Adipose tissue (tissue), 3 donors: Measurements from ENCODE around the gene SS18L1. TPM values are rescaled to one million over a fixed set of nuclear protein-coding genes. Genes with fewer than 3 reads are reported as not detected.

ENCODE experiments used
- H3K27ac ChIP-seq: one replicate; pipeline ENCODE4 v1.5.1; 2013; ENCODE audit warnings: low read depth, low read length
- WGBS, 3 donors: extraction: QIAGEN DNeasy Blood & Tissue Kit; methylation state at CpG; one replicate each; pipeline ENCODE4 v1.1.7; 2013; 5-methylcytosine and 5-hydroxymethylcytosine counted together
- polyA plus RNA-seq, 3 donors: library from polyadenylated mRNA; stranded (reverse); fragments of 200-250 nt; gene quantifications; one replicate each; pipeline ENCODE4 v1.2.3, GENCODE V29; 2013
- donor health status: healthy with polysubstance abuse.
- donor health status: Bipolar disorder and iron deficiency.
- donor health status: healthy.

SS18L1 gene
- polyA plus RNA-seq, 3 donors: 4.8 to 7.2 (median 4.9) TPM

DNA sequence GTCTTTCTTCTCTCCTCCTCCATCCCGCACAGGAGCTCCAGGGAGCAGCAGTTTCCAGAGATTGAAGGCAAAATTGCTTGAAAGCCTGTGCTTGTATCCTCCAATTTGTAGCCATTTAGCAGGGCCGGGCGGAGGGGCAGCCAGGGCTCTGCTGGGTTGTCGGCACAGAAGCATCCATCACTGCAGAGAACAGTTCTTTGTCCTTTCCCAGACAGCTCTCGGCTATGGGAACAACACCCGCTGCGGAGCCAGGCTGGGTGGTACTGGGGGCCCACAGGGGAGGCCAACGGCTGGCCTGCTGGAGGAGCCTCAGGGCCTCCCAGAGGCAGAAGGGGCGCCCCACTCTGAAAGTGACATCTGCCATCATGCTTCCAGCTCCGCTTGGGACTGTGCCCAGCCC is 68.7 kb downstream of the SS18L1 start:
- WGBS, 3 donors: 40 to 43% (median 41%) methylated on average over 10 of the region's 10 CpGs
- no peak overlapping the region for H3K27ac ChIP-seq

DNA sequence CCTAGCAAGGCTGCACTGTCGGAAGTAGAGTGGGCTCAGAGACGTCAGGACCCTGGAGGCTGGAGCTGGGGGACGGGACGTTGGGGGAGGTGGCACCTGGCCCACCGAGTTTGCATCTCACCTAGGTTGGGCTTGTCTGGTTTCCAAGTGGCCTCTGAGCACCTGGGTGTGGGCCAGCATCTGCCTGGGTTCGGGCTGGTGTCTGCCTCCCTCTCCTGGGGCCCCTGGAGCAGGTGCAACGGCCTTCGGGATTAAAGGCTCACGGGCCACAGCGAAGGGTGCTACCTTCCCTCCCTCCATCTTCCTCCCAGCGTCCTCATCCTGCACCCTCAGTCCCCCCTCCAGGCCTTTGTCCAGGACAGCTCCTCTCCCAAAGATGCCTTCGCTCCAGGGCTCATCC is 70.5 kb downstream of the SS18L1 start:
- 35 to 57% (median 56%) methylated on average over 12 of the region's 12 CpGs for WGBS, 3 donors
- no peak overlapping the region for H3K27ac ChIP-seq

GRCh38 chr20:62215020-62215990 is 71.7 kb downstream of the SS18L1 start:
- 74 to 82% (median 82%) methylated on average over 28 to 29 of the region's 29 CpGs for WGBS, 3 donors
- H3K27ac ChIP-seq: no peak overlapping the region

GRCh38 chr20:62215991-62216635 is 72.5 kb downstream of the SS18L1 start:
- 77 to 82% (median 79%) methylated on average over 39 to 40 of the region's 40 CpGs for WGBS, 3 donors

DNA sequence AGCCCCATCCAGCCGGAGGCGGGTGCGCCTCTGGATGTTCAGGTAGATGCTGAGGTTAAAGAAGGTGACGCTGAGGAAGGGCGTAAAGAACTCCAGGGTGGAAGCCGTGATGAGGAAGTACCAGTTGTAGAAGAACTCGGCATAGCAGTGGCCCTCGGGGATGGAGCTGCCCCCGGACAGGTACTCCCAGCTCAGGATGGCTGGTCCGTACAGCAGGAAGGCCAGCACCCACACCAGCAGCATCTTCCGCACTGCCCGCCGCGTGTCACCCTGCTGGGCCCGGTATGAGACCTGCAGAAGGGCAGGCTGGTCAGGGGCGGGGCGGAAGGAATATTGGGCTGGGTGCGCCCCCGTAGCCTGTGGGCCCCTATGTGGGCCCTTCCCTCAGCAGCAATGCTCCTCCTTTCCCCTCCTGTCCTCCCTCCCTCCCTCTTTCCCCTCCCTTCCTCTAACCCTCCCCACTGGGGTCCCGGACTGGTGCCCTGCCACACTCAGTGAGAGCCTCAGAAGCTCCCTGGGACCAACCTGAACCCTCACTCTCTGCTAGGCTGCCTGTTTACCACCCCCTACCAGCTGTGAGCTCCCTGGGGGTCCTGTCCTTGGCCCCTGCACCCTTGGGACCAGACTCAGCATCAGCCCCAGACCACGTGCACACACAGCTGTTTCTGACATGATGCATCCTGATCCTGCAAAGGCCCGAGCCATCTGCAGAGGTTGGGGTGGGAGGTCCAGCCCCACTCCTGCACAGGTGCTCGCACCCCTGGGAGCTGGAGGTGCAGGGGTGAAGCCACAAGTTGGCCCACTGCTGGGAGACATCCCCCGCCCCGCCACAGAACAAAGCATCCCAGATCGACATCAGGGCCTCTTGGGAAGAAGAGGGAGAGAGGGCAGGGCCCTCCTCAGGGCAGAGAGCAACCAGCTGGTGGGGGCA is 73.3 kb downstream of the SS18L1 start:
- H3K27ac ChIP-seq: no peak overlapping the region
- 67 to 76% (median 71%) methylated on average over 24 to 26 of the region's 26 CpGs for WGBS, 3 donors

More at GRCh38 chr20:62215991-62216635, 72.5 kb downstream of the SS18L1 start:
- H3K27ac ChIP-seq: no peak overlapping the region

DNA sequence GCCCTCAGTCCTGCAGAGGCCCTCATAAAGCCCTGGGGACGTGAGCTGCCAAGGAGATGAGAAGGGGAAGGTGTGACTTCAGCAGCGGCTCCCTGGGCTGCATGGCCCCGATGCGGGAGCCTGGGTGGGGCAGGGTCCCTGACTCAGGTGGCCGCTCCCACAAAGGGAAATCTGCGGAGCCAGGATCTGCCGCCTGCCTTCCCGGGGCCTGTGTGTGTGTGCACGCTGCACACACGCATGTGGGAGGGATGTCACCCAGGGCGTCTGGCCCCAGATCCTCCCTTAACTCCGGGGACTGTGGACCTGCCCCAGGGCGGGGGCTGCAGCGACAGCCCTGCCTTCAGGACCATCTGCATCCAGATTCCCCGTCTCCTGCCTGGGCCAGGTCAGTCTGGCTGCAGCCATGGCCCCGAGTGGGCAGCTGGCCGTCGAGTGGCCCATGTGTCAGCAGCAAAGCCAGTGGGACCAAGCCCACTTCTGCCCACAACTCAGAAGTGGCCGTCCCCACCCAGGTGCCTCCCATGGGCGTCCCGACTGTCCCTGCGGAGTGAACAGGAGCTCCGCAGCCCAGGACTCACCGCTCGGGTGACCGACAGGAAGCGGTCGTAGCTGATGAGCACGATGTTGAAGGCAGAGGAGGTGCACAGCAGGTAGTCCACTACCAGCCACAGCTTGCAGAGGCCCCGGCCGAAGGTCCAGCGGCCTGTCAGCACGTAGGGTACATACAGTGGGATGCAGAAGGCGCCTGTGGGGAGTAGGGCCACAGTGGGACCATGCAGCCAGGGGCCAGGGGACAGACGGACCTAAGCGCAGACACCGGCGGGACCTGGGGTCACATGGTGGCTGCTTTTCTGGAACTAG is 74.6 kb downstream of the SS18L1 start:
- WGBS, 3 donors: 53 to 60% (median 57%) methylated on average over 38 of the region's 38 CpGs
- H3K27ac ChIP-seq: no peak overlapping the region

DNA sequence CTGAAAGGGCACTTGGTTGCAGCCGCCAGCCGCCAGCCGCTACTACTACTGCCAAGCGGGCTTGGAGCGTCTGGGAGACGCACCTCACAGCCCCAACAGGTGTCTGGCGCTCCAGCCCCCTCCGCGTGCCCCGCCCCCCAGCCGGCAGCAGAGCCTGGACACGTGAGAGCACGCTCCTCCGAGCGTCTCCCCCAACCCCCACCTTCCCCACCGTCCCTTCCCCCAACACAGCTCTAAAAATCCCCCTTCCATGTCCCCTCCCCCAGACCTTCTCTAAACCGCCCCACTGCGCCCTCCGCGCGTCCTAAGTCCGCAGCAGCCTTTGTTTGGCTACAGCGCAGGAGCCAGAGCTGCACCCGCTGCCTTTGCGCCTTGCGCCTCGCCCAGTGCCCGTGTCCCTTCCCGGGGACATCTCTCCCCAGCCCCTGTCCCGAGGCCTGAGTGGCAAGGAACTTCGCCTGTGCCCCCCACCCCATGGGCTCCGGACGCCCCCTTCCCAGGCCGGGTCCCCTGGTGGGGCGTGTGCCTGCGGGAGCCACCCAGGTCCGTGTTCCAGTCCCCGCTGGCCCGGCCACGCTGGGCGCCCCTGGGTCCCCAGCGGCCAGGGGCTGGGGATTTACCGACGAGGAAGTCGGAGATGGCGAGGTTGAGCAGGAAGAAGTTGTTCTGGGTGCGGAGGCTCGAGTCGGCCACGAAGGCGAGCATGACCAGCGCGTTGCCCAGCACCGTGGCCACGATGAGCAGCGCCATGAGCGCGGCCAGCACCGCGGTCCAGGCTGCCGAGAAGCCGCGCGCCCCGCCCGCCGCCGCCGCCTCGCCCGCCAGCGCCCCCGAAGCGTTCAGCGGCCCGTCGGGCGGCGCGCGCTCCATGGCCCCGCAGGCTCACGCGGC is 75.8 kb downstream of the SS18L1 start:
- WGBS, 3 donors: 1 to 3% (median 2%) methylated on average over 62 to 84 of the region's 84 CpGs
- no peak overlapping the region for H3K27ac ChIP-seq

- no peak within 1 kb of the TSS for H3K27ac ChIP-seq
- WGBS, 3 donors: 0 to 1% (median 1%) methylated on average over 38 to 83 of the region's 84 CpGs
Measured at GRCh38 chr20:62219992-62220665, 76.6 kb downstream of the SS18L1 start, which contains the start of gene HRH3. HRH3 (minus strand) TSS chr20:62220278; CDS start chr20:62219970, 308 bp downstream.

GRCh38 chr20:62220666-62221568 is 77.3 kb downstream of the SS18L1 start:
- WGBS, 3 donors: 3 to 7% (median 3%) methylated on average over 31 to 46 of the region's 46 CpGs
- H3K27ac ChIP-seq: no peak overlapping the region

GRCh38 chr20:62222266-62222850 is 78.8 kb downstream of the SS18L1 start:
- no peak overlapping the region for H3K27ac ChIP-seq

DNA sequence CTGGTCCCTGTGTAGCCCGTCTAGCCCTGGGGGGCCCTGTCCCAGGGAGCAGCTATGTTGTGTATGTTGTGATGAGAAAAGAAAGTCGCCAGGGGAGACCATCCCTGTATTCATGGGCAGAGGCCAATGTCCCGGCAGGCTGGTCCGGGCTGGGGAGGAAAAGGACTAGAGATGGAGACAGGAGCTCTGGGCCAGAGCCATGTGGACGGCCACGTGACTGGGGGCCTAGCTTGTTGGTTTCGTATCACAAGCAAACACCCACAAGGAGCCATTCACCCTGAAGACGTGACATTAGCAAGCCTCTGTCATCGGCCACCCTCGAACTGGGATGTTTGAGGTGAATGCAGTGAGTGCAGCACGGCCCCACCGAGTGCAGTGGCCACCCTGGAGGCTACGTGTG is 79.4 kb downstream of the SS18L1 start:
- 74 to 86% (median 76%) methylated on average over 13 of the region's 13 CpGs for WGBS, 3 donors

More at GRCh38 chr20:62222266-62222850, 78.8 kb downstream of the SS18L1 start:
- WGBS, 3 donors: 87 to 88% (median 87%) methylated on average over 18 of the region's 18 CpGs

DNA sequence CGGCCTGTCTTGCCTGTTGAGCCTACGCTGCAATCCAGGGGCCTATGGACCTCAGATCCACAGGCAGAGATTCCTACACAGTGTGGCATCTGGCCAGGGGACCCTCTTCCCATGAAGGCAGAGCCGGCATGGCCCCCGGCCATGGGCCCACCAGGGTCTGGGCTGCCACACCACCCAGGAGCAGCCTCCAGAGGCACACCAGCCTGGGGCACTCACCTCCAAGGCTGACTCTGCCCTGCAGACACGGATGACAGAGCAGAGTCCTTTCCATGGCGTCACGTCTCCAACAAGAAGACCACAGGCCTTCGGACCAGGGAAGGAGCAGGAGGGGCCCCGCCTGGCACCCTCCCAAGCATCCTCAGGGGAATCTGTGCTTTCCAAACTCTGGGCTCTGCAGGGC is 80.0 kb downstream of the SS18L1 start:
- WGBS, 3 donors: 82 to 86% (median 84%) methylated on average over 9 of the region's 9 CpGs
- no peak overlapping the region for H3K27ac ChIP-seq

More for the DNA sequence above, 79.4 kb downstream of the SS18L1 start:
- H3K27ac ChIP-seq: no peak overlapping the region

DNA sequence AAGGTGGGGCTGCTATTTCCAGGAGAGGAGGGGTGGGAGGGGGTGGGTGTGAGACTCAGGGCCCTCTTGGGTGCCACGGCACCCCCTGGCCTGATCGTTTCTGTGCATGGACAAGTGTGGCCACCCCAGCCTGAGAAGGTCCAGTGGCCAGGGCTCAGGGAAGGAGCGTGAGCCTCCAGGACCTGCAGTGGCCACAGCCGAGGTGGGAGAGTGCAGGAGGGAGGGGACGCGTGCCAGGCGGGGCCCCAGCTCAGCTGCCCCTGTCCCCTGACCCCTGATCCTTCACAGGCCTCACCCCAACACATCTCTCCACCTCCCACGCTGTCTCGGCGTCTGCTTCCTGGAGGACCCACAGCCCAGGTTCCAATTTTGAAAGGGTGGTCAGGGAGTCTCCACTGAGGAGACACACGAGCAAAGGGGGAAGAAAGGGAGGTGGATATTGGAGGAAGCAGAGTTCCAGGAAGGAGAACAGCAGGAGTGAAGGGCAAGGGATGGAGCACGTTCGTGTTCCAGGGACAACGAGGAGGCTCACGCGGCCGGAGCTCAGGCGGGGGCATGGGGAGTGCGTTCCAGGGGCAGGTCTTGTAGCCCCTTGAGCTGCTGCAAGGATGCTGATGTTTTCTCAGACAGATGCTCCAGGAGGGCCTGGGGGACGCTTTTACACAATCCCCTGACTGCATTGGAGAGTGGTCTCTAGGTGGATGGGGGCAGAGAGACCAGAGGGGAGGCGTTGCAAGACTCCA is 80.7 kb downstream of the SS18L1 start:
- no peak overlapping the region for H3K27ac ChIP-seq
- 62 to 70% (median 64%) methylated on average over 18 to 21 of the region's 21 CpGs for WGBS, 3 donors

DNA sequence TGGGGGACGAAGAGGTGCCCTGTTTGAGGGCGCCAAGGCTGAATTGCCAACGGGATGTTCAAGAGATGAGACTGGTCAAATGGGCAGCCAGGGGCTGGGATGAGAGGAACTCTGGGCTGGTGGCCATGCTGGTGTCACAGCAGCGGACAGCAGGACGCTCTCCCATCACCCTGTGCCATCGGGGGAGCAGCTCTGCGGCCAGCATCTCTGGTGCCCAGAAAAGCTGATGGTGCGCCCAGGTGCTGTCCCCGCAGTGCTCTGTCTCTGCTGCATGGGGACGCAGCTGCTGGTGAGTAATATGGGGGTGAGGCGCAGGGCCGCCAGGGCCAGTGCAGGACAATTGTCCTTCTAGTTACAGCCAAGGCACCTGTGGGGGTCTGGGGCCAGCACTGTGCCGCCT is 81.5 kb downstream of the SS18L1 start:
- WGBS, 3 donors: 86 to 90% (median 89%) methylated on average over 13 of the region's 13 CpGs

More for the DNA sequence above, 81.5 kb downstream of the SS18L1 start:
- H3K27ac ChIP-seq: no peak overlapping the region
